ENCODE results near the gene CSGALNACT2.

The CSGALNACT2 gene

GRCh38 chr10:43112608-43112961 is 25.7 kb upstream of the CSGALNACT2 start:
- no peak for DNase-seq

GRCh38 chr10:43113201-43114087 is 24.8 kb upstream of the CSGALNACT2 start:
- DNase-seq = no peak

DNA sequence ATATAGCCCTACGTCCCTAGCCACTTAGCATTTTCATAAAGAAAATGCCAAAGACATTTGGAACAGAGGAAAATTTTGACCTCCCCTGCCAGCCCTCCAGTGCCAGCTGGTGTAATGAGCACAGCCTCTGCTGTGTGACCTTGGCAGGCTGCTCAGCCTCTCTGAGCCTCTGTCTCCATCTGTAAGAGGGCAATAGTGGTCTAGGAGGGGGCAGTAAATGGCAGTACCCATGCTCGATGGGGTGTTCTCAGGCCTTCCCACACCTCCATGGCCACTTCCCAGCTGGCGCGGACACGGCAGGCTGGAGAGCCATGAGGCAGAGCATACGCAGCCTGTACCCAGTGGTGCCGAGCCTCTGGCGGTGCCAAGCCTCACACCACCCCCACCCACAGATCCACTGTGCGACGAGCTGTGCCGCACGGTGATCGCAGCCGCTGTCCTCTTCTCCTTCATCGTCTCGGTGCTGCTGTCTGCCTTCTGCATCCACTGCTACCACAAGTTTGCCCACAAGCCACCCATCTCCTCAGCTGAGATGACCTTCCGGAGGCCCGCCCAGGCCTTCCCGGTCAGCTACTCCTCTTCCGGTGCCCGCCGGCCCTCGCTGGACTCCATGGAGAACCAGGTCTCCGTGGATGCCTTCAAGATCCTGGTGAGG is 24.0 kb upstream of the CSGALNACT2 start:
- DNase-seq = no peak

DNA sequence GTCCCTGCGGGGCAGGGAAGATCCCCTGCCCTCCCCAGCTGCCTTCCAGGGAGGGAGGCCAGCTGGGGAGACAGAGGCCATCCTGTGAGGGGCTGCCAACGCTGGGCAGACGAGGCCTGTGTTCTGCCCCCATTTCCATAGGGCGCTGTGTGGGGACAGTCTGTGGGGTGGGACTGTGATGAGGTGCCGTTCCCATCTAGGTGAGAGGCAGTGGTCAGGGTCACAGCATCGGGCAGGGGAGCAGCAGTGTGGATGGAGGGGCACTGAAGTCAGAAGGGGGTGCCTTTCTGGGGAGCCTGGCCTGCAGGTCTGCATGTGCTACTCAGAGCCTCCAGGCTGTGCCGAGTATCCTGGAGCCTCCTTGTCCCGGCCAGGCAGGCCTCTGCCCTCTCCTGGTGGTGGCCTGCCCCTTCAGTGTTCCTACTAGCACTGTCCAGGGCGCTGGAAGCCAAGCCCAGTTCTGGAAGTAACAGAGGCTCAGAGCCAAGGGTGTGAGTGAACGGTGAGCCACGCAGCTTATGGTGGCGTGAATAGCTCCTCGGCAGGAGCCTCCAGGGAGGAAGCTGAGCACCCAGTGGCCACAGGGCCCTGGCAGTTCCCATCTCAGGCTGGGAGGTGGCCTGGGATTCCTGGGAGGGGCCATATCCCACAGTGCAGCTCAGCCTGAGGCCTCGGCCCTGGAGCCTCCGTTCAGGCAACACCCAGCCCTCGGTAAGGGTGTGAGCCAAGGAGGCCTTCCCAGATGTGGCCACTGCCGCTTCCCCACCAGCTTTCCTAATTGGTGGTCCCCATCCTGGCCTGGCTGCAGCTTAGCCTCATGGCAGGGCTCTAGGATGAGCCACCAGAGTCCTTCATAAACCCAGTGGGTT is 23.3 kb upstream of the CSGALNACT2 start:
- no peak for DNase-seq

GRCh38 chr10:43115881-43116595 is 22.2 kb upstream of the CSGALNACT2 start:
- DNase-seq = no peak

GRCh38 chr10:43116596-43116995 is 21.6 kb upstream of the CSGALNACT2 start:
- no peak for DNase-seq

GRCh38 chr10:43117031-43117776 is 21.0 kb upstream of the CSGALNACT2 start:
- no peak for DNase-seq

- DNase-seq = no peak
Measured at GRCh38 chr10:43117777-43118583, 20.3 kb upstream of the CSGALNACT2 start.

DNA sequence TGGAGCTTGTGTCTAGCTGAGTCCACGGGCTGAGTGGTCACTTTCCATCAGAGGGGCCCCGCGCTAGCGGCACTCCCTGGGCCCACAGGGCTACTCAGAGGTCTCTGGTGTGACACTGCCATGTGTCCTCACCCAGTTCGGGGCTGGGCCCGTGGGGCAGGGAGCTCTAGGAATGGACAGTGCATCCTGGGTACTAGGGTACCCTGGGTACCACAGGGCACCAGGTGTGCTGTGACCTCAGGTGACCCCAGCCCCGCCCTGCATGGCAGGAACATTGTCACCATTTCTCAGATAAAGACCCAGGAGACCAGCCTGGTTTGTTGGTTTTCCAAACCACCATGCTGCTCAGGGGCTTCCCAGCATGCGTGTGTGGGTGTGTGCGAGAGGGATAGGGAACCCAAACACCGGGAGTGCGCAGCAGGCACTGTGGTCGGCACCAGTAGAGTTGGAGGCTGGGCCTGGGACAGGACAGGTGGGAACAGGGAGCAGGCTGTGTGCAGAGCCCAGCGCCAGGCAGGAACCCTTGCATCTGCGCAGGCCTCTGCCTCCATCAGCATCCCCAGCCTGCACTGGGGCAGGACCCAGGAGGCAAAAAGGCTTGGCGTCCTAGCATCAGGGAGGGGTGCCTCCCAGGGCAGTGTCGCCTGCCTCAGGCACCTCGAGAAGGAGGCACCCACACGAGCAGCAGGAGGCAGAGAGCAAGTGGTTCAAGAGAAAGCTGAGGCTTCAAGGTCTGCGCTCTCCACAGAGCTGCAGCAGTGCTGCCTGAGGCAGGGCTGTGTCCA is 19.4 kb upstream of the CSGALNACT2 start:
- no peak for DNase-seq

DNA sequence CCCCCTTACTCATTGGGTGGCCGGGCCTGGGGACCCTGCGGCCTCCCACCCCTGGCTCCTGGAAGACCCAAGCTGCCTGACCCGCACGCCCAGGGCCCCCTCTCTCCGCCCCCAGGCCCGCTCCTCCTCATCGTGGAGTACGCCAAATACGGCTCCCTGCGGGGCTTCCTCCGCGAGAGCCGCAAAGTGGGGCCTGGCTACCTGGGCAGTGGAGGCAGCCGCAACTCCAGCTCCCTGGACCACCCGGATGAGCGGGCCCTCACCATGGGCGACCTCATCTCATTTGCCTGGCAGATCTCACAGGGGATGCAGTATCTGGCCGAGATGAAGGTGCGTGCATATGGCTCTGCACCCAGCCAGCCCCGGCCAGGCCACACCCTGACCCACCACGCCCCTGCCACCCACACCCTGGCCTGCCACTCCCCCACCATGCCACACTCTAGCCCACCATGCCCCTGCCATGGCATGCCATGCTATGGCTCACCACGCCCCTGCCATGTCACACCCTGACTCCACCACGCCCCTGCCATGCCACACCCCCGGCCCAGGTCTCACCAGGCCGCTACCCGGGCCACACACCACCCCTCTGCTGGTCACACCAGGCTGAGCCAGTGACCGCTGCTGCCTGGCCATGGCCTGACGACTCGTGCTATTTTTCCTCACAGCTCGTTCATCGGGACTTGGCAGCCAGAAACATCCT is 18.7 kb upstream of the CSGALNACT2 start:
- no peak for DNase-seq

DNA sequence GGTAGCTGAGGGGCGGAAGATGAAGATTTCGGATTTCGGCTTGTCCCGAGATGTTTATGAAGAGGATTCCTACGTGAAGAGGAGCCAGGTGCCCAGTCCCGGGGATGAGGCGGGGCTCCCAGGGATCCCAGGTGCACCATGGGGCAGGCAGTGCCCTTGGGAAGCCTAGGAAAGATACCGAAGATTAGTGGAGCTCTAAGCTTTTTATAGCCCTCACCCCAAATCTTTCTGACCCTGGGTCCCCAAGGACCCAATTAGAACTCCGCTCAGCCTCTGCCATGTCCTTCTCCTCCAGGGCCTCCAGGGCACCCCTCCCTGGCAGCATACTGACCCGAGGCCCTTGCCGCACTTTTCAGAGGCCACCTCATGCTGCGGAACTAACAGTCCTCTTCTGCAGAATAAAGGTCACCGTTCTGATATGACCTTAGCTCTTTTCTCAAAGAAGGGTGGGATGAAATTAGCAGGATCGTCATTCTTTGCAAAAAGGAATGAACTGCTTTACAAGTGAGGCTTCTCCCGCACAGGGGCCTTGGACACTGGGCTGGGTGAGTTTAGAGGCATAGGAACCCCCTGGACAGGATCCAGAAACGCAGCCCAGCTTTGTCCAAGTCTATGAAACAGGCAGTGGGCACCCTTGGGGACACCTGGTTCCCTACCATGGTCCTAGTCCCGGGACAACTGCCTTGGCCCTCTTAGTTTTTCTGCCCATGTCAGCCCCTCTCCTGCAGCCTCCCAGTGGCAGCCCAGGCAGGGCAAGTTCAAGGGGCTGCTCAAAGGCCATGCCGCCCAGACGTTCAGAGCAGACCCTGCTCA is 17.9 kb upstream of the CSGALNACT2 start:
- no peak for DNase-seq

GRCh38 chr10:43120929-43121314 is 17.3 kb upstream of the CSGALNACT2 start:
- DNase-seq = peak; percentile 94

GRCh38 chr10:43121444-43121843 is 16.8 kb upstream of the CSGALNACT2 start:
- peak; percentile 19 for DNase-seq

DNA sequence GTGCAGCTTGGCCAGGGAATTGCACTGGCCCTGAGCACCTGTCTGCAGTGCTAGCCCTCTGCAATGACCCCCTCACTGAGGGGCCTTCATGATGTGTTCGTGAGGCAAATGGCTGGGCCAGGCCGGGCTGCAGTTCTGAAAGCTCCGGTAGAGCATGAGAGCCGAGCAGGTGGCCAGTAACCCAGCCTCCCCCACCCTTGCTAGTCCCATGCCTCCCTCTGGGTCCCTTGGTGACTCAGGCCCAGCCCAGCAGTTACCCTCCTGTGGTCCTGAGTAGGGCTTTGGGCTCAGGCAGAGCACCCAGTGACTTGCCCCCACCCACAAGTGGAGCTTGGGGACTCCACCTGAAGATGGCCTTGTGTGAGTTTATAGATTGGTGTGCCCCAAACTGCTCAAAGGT is 16.1 kb upstream of the CSGALNACT2 start:
- DNase-seq = no peak

- DNase-seq = no peak
Measured at GRCh38 chr10:43122826-43123225, 15.4 kb upstream of the CSGALNACT2 start.

GRCh38 chr10:43123361-43124093 is 14.7 kb upstream of the CSGALNACT2 start:
- no peak for DNase-seq

DNA sequence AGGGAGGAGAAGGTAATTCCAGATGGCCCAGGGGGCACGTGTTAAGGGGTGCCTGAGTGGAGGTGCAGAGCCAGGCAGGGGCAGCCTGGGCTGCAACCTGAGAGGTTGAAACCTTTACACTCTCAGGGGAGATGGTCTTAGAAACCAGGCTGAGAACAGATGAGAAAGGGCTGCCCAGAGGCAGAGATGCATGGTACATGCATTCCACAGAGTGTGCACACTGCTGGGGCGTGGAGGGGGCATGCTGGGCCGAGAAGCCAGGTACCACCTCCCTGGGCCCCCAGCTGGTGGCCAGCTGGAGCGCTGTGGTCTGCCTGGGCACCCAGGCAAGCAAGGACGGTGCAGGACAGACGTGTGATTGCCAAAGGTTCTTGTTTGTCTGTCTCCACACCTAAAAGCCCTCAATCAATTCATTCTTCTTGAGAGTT is 14.1 kb upstream of the CSGALNACT2 start:
- DNase-seq = no peak
